HEK293T (cell line): ENCODE measurements around the gene PBX4.

ENCODE experiments used
- ARNT ChIP-seq: fragments of 450-650 bp; IDR thresholded peaks from 2 replicates; pipeline ENCODE4 v1.6.1; 2017; ENCODE audit warnings: mild to moderate bottlenecking
- BHLHE40 ChIP-seq: fragments of 450-650 bp; IDR thresholded peaks from 2 replicates; pipeline ENCODE4 v1.6.1; 2016; ENCODE audit warnings: mild to moderate bottlenecking, moderate library complexity, borderline replicate concordance
- FOXM1 ChIP-seq: fragments of 450-650 bp; IDR thresholded peaks from 2 replicates; pipeline ENCODE4 v1.6.1; 2017; ENCODE audit warnings: mild to moderate bottlenecking, borderline replicate concordance
- NFRKB ChIP-seq: fragments of 450-650 bp; IDR thresholded peaks from 2 replicates; pipeline ENCODE4 v1.6.1; 2016; ENCODE audit warnings: mild to moderate bottlenecking, moderate library complexity
- SP1 ChIP-seq: fragments of 450-650 bp; IDR thresholded peaks from 2 replicates; pipeline ENCODE4 v1.6.1; 2017

DNA sequence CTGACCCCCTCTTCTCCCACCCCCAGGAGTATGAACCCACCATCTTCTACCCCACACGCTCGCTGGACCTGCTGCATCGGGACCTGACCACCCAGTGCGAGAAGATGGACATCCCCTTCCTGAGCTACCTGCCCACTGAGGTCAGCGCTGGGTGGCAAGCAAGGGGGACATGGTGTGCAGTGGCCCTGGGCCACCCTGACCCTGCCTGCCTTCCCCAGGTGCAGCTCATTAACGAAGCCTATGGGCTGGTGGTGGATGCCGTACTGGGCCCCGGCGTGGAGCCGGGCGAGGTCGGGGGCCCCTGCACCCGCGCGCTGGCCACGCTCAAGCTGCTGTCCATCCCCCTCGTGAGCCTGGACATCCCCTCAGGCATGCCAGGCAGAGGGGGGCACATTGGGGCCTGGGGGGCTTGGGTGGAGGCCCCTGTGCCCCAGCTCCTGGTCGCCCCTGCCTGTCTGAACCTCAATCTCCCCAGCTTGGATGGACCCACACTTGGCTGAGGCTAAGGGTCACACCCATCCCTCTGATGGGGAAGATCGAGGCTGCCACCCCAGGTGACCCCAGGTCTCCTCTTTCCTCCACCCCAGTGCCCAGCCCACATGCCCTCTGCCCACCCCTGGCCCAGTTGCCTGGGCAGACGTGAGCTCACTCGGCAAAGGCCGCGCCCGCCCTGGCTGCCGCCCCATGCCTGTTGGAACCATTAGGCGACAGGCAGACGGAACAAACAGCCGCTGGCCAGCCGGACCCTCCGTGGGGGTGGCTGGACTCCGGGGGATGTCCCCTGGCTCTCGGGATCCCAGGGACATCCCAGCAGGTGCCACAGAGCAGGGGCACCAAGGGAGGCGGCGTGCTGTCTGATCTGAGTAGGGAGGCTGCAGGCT is 82.9 kb downstream of the PBX4 start:
- TF ChIP-seq ARNT: no peak
- no peak for TF ChIP-seq FOXM1
- no peak for TF ChIP-seq BHLHE40
- no peak for TF ChIP-seq SP1
- TF ChIP-seq NFRKB: no peak
